GM12891 (cell line): ENCODE data around the gene ZDHHC5.

Experiments
- PAX5 ChIP-seq: IDR thresholded peaks from 2 replicates; pipeline ENCODE4 v1.6.1; 2011; ENCODE audit warnings: low read length, moderate library complexity, mild to moderate bottlenecking; ENCODE audit not compliant: insufficient read depth, severe bottlenecking
- POLR2A ChIP-seq: IDR thresholded peaks from 2 replicates; pipeline ENCODE4 v1.6.1; 2011; ENCODE audit warnings: low read depth, low read length, control low read depth
- POLR2AphosphoS5 ChIP-seq: IDR thresholded peaks from 2 replicates; pipeline ENCODE4 v1.6.1; 2011; ENCODE audit warnings: low read depth, low read length, control low read depth
- POU2F2 ChIP-seq: IDR thresholded peaks from 2 replicates; pipeline ENCODE4 v1.6.1; 2011; ENCODE audit warnings: low read depth, mild to moderate bottlenecking, control low read depth, low read length, moderate library complexity
- SPI1 ChIP-seq: IDR thresholded peaks from 2 replicates; pipeline ENCODE4 v1.6.1; 2011; ENCODE audit warnings: low read depth, low read length, control low read depth
- TAF1 ChIP-seq: IDR thresholded peaks from 2 replicates; pipeline ENCODE4 v1.6.1; 2011; ENCODE audit warnings: low read depth, low read length, control low read depth

DNA sequence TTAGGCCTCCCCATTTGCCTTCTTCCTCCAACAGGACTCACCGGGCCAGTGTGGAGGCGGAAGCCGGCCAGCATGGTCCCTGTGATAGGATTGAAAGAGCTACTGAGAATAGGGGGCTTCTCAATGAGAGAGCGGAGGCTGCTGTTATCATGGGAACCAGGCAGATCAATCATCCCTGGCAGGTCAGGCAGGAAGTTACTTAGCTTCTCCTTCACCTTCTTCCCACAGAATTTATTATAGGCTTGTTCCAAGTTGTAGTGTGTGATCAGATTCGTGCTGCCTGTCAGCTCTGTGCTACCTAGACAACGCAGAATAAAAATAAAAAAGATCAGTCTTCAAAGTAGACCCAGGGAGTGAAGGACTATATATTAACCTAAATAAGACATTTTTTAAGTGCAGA, 37.0 kb downstream of the ZDHHC5 start:
- TF ChIP-seq POLR2AphosphoS5 (no peak), POLR2A (no peak), TAF1 (no peak), SPI1 (no peak), POU2F2 (no peak), PAX5 (no peak)
